HG03280 (cell line): ENCODE data around the gene IL3RA.
"Not testable (repeated sequence)": the region's sequence is repeated elsewhere in the genome, so short reads cannot be mapped to it uniquely, and the experiment has no call there.

ENCODE experiments used
- ATAC-seq: cut with Tn5 transposase; IDR thresholded peaks from one replicate; pipeline ENCODE4 v1.9.1; 2021; ENCODE audit warnings: mild to moderate bottlenecking, moderate library complexity; ENCODE audit not compliant: unreplicated experiment

The IL3RA gene

DNA sequence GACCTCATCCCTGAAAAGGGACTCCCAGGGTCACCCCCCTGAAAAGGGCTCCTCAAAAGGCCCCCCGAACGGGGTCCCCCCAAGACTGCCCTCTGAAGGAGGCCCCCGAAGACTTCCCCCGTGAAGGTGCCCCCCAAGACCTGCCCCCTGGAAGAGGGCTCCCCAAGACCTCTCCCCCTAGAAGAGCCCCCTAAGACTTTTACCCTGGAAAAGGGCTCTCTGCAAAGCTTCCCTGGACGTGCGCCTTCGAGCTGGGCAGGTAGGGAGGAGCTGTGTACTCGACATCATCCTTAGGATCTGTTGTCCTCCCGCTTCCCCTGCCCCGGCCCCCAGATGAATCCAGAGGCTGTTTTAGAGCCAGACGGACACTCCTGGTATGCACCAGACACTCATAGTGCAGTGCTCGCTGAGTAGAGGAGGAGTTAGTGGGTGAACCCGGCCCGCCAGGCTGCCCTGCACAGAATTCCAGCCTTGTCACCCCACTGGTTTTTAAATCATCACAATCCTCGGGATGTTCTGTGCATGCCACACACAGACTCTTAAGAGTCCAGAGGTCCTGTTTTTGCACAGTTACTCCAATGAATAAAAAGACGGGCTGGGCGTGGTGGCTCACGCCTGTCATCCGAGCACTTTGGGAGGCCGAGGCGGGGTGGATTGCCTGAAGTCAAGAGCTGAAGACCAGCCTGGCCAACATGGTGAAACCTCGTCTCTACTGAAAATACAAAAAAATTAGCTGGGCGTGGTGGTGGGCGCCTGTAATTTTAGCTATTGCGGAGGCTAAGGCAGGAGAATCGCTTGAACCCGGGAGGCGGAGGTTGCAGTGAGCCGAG lies 61.1 kb downstream of the IL3RA start:
- ATAC-seq, result no peak

DNA sequence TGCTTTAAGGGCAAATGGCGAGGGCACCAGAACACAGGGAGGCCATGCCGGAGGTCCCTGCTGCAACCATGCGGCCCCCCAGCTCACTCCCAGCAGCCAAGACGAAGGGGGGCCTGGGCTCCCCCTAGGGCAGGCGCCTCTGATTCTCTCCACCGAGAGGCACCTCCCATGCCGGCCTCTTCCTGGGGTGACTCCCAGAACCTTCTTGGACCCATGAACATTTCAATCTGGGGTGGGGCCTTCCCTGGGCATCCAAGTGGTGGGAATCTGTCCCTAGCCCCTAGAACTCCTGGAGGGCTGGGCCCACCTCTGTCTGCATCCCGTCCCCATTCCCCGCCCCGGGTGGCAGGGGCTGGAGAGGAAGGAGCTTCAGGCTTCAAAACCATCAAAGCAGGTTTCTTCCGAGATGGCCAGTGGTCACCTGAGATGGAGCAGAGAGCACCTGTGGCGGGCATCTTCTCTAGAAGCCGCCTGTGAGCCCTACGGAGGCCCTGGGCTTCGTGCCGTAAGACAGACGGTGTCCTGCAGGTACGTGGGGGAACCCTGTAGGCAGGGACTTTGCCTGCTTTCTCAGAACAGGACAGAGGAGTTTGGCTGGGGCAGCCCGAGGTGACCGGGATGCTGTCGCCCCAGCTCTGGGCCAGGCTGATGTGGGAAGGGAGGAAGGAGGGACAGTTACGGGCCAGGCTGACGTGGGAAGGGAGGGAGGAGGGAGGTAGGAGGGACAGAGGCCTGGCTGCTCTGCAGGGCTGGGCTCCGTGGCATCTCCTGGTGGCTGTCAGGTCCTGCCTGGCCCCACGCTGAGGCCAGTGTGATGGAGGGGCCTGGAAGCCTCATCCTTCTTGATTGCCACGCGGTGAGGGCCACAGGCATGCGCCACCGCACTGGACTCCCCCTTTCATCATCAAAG lies 62.1 kb downstream of the IL3RA start:
- no peak for ATAC-seq

DNA sequence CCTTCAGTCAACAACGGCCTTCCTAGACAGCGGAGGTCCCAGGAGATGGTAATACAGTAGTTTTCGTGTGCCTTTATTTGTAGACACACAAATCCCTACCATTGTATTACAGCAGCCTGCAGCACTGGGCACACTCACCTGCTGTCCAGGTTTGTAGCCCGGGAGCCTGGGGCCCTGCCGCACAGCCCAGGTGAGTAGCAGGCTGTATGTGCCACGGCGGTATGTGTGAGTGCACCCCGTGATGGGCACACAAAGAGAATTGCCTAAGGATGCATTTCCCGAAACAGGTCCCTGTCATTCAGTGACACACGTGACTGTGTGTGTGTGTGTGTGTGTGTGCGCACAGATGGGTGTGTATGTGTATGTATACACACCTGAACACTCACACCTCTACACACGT lies 63.5 kb downstream of the IL3RA start:
- no peak for ATAC-seq

DNA sequence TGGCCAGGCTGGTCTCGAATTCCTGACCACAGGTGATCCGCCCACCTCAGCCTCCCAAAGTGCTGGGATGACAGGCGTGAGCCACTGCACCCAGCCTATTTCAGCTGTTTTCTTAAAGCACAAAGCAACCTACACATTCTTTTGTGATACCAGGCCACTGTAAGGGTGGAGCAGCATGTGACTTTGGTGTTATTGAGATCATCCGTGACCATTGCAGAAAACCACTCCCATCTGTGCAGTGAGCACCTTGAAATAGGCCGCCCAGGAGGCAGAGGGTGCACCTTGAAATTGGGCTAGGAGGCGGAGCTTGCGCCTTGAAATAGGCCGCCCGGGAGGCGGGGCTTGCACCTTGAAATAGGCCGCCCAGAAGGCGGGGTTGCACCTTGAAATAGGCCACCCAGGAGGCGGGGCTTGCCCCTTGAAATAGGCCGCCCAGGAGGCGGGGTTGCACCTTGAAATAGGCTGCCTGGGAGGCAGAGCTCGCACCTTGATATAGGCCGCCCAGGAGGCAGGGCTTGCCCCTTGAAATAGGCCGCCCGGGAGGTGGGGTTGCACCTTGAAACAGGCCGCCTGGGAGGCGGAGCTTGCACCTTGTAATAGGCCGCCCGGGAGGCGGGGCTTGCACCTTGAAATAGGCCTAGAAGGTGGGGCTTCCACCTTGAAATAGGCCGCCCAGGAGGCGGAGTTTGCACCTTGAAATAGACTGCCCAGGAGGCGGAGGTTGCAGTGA lies 64.3 kb downstream of the IL3RA start:
- no peak for ATAC-seq

DNA sequence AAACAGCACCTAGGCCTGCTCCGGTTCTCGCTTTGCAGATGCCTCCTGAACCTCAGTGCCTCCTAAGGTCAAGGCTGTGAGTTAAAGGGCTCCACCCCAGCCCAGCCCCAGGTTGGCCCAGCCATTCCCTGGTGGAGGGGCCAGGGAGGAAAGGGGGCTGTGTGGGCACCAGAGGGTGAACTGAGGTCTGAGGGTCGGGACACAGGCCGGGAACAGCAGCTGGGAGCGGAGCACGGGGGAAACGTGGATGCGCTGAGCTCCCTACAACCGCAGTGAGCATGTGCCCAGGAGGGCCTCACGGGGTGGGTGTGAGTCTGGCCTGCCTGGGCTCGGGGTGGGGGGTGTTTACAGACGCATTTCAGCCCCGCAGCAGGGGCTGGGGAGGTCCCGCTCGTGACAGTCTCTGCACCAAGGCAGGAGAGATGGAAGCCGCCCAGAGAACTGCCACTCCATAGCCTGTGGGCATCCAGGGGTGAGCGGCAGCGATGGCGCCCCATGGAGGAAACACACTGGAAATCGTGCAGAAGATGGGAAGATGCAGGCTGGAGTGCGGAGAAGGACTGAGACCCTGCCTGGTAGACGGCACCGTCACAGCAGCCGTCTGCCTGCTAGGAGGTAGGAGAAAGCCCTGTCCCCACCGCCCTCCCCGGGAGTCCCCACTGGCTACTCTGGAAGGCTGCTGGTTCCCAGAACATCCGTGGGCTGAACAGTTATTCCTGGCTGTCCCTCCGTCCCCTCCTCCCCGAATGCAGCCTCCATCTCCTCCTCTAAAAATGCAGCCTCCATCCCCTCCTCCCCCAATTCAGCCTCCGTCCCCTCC lies 65.2 kb downstream of the IL3RA start:
- ATAC-seq, result no peak

DNA sequence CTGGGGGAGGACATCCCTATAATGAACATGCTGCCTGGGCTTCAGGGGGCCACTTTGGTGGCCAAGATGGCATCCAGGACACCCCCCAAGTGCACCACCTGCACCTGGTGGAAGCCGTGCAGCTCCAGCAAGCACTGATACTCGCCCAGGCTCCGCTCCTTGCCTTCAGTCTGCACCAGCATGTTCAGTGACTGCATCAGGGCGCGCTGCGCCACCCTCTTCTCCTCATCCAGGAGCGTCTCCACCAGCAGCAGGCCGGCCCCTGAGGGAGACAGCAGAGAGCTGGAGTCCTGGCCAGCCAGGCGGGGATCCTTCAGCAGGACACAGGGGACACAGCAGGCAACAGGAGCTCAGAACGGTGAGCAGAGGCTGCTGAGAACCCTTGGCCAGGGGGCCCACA lies 66.6 kb downstream of the IL3RA start:
- no peak for ATAC-seq

DNA sequence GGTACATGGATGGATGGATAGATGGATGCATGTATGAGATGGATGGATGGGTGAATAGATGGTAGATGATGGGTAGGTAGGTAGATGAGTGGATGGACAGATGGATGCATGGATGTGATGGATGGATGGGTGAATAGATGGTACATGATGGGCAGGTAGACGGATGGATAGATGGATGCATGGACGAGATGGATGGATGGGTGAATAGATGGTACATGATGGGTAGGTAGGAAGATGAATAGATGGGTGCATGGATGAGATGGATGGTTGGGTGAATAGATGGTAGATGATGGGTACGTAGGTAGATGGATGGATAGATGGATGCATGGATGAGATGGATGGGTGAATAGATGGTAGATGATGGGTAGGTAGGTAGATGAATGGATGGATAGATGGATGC lies 67.3 kb downstream of the IL3RA start:
- not testable (repeated sequence) for ATAC-seq

DNA sequence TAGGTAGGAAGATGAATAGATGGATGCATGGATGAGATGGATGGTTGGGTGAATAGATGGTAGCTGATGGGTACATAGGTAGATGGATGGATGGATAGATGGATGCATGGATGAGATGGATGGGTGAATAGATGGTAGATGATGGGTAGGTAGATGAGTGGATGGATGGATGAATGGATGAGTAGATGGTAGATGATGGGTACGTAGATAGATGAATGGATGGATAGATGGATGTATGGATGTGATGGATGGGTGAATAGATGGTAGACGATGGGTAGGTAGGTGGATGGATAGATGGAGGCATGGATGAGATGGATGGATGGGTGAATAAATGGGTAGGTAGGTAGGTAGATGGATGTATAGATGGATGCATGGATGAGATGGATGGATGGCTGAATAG lies 69.2 kb downstream of the IL3RA start:
- not testable (repeated sequence) for ATAC-seq

DNA sequence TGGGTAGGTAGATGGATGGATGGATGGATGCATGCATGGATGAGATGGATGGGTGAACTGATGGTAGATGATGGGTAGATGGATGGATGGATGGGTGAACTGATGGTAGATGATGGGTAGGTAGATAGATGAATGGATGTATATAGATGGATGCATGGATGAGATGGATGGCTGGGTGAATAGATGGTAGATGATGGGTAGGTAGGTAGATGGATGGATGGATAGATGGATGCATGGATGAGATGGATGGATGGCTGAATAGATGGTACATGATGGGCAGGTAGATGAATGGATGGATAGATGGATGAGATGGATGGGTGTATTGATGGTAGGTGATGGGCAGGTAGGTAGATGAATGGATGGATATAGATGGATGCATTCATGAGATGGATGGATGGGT lies 70.5 kb downstream of the IL3RA start:
- ATAC-seq, result no peak

DNA sequence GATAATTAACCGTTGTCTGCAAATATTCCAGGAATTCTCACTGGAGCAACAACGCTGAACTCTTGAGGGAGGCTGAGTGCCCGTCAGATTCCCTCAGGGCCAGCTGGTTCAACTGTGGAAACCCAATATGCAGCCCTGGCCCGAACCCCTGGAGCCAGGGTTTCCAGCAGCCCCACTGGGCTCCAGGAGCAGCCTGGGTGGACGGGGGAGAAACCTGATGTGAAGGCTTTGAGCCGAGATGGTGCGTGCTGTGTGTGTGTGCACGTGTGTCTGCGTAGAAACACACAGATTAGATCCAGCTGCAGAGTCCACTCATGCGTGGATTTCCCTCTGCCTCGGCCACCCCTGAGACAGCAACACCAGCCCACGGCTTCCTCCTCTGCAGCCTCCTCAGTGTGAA lies 74.7 kb downstream of the IL3RA start:
- no peak for ATAC-seq

DNA sequence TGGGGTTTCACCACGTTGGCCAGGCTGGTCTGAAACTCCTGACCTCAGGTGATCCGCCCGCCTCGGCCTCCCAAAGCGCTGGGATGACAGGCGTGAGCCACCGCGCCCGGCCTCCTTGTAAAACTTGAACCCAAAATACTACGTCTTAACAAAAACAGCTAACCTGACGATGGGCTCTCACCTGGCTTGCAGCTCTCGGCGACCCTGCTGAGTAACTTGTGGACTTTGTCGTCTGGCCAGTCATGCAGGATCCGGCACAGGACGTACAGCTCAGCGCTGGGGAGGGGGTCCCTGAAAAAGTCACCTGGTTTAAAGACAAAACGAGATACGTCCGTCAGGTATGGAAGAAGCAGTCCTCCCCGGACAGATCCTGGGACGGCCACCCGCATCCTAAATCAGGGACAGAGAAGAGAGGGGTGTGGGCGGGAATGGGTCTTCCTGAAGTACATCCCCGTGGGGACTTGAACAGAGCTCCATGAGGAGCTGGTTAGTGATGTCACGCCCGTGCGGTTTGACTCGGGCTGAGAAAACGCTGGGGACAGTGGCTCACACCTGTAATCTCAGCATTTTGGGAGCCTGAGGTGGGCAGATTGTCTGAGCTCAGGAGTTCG lies 76.1 kb downstream of the IL3RA start:
- no peak for ATAC-seq

DNA sequence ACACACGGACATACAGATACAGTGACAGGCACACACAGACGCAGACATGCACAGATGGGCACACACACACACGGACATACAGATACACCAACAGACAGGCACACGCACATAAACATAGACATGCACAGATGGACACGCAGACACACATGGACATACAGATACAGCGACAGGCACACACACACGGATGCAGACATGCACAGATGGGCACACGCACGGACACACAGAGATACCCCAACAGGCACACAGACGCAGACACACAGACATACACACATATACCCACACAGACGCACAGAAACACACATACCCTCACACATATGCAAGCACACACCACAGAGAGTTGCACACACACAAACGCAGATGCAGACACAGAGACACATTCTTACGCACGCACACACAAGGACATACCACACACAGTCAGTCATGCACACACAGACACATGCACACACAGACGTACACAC lies 79.8 kb downstream of the IL3RA start:
- no peak for ATAC-seq

DNA sequence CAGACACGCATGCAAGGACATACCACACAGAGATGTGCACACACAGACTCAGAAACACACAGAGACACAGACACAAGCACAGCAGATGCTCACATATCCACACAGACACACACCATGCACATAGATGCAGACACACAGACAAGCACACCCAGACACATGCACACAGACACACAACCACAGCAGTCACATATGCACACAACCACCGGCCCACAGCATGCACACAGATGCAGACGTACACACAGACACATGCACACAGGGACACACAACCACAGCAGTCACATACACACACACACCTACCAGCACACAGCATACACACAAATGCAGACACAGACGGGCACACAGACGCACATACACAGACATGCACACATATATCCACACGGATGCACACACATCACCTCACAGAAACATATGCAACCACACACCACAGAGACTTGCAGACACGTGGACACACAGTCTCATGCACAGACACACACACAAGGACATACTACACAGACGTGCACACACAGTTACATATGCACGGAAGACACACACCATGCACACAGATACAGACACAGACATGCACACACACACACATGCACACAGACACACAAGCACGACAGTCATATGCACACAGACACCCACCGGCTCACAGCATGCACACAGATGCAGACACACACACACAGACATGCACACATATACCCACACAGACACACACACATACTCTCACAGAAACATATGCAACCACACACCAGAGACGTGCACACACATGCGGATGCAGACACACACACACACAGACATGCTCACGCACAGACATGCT lies 80.6 kb downstream of the IL3RA start:
- ATAC-seq, result no peak

DNA sequence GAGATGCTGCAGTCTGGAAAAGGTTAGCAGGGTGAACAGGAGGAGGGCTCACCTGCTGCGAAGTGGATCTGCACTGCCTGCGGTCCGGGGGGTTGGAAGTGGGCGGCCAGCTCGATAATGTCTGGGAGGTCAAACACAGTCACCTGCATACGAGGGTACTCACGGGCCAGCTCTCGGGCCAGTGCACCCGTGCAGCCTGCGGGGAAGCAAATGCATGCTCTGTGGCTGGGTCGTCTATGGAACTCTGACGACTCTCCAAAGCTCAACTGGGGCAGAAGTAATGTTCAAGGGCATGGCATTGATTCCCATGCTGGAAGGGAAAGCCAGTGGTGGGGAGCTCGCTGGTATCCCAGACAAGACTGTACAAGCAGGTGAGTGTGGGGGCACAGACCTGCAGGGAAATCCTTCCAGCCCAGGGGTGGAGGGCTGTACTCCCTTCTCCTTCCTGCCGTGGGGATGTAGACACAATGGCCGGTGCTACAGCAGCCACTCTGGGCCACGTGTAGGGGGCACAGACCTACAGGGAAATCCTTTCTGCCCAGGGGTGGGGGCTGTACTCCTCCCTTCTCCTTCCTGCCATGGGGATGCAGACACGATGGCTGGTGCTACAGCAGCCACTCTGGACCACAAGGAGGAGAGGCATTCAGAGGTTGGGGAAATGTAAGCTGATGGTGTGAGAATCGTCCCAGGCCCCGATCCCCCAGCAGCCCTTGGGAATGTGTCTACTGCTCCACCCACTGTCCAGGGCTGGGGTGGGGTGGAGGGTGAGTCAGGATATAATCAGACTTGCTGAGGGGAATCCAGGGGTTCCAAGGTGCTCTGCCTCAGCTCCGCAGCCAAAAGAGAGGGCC lies 81.6 kb downstream of the IL3RA start:
- no peak for ATAC-seq

DNA sequence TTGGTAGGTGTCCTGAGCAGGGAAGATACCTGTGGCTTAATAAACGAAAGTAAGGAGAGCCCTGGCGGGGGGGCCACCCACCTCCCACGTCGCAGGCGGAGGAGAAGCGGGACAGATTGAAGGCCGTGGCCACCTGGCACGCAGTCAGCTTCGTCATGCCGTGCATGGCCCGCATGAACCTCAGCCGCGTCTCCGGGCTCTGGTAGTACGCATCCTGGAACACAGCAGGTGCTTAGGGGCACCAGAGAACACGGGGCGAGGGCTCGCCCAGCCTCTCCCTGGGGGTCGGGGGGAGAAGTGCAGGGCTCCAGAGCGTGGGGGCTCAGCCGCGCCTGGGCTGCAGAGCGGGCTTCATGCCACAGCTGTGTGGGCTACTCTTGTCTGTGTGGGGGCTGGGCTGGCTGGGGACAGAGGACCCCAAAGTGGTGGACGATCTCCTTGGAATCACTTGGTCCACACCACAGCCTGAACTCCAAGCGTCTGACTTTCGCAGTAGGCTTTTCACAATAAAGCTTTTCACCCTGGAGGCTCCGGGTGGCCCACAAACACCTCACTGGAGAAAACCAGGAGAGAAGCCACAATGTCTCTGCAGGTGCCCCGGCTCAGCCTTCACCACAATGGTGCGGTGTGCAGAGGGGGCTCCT lies 82.4 kb downstream of the IL3RA start:
- ATAC-seq, result no peak

DNA sequence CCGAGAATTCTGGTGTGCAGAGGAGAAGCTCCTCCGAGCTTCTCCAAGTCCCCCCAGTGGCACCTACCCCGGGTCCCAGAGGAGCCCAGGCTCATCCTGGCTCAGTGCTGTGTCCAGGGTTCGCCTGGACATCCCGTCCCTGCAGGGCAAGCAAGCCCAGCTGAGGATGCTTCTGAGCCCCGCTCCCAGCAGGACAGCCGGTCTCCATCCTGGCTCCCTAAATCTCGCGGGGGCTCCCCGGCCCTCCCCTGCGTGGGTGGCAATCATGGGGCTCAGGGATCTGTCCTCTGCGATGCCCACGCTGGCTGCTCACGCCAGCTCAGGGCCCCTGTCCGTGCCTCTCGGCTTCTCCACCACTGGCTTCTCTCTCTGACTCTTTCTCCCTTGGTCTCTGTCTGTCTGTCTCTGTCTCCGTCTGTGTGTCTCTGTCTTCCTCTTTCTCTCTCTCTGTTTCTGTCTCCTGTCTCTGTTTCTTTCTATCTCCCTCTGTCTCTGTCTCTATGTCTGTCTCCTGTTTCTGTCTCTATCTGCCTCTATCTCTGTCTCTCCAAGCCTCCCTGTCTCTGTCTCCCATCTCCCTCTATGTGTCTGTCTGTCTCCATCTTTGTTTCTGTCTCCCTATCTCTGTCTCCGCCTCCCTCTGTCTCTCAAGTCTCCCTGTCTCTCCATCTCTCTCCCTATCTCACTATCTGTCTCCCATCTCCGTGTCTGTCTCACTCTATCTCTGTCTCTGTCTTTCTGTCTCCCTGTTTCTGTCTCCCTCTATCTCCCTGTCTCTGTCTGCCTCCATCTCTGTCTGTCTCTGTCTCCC lies 83.2 kb downstream of the IL3RA start:
- ATAC-seq, result no peak

DNA sequence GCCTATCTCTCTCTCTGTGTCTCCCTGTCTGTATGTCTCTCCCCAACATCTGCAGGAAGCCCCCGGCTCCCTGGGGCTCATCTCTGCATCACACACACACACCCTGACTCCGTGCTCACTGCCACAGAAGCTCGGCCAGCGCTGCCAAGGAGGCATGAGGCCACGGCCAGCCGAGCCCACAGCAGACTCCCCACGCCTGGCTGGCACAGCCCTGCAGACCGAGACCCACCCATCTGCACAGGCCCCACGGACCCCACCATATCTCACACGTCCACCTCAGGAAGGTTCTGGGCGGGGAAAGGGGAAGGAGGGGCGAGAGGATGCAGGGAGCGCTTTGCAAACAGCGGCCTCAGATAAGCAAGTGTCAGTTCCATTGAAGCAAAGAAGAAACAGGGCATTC lies 83.8 kb downstream of the IL3RA start:
- ATAC-seq, result no peak
